ENCODE measurements around the gene SPRY4.
"Not testable (repeated sequence)": the region's sequence is repeated elsewhere in the genome, so short reads cannot be mapped to it uniquely, and the experiment has no call there.

SPRY4 gene

DNA sequence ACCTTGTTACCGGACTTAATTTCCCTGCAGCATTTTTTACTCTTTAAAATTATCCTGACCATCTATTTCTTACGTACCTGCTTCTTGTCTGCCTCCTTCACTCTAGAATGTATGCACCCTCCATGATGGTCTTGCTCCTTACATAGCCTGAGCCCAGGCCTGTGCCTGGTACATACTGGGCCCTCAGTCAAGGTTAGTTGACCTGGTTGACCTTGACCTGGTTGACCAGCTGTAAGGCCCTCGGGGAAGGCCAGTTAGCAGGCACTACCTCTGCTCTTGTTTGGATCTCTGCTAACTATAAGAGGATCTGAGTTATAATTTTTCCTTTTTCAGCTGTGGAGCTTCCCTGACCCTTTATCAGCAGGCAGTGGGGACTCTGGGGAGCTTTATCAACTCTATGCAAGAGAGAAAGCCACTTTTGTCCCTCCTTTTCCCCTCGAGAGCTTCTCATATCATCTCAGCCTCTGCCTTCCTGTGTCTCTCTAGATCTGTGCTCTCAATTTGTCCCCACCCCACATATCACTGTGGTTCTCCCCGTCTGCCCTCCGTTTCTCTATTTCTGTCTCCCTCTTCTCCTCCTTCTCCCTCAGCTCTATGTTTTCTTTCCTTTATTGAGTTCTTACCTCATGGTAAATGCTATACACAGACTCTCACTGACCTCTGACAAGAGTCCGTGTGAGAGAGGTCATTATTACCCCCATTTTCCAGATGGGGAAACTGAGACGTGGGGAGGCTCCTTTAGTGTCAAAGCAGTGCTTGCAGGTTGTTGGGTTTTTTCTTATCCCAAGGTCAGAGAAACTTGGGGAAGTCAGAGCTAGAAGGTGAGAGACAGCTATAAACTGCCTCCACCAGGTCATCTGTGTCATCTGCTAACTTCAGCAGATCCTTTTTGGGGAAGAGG lies 28.6 kb downstream of the SPRY4 start:
- FAIRE-seq (no peak), DNase-seq (ENCODE audit: insufficient read length, low spot score) (no peak)

DNA sequence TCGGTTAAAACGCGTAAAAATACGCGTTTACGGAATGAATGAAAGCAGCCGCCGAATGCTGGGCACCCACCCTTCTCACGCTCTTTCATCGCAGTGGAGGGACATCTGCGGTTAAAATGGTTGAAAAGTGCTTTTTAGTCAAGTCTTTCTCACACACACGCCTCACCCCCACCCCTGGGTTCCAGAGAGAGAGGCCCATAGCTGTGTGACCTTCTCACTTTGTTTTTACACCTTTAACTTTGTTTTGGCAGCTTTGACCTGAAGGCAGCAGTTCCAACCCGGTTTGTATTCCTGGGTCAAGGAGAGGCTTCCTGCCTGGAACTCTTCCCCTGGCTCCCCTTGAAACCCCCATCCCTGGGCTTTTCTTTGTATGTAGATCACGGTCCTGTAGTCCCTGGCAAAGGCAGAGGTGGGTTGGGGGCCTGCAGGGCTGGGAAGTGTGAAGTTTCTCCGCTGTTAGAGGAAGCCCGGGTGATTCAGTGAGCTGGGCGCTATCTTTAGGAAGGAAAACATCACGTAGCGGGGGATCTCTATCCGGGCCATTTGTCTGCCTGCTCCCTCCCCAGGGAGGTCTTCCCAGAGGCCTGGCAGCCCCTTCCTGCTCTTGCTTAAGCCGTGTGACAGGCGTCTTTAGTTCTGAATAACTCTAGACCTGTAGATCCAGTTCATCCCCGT lies 29.6 kb downstream of the SPRY4 start:
- no peak for DNase-seq (ENCODE audit: insufficient read length, low spot score)
- no peak for FAIRE-seq

GRCh38 chr5:142293486-142293885 lies 31.3 kb downstream of the SPRY4 start:
- DNase-seq (ENCODE audit: insufficient read length, low spot score) (no peak), FAIRE-seq (no peak)

- no peak for DNase-seq (ENCODE audit: insufficient read length, low spot score)
- FAIRE-seq = no peak
Observed at GRCh38 chr5:142292808-142293207, 32.0 kb downstream of the SPRY4 start.

DNA sequence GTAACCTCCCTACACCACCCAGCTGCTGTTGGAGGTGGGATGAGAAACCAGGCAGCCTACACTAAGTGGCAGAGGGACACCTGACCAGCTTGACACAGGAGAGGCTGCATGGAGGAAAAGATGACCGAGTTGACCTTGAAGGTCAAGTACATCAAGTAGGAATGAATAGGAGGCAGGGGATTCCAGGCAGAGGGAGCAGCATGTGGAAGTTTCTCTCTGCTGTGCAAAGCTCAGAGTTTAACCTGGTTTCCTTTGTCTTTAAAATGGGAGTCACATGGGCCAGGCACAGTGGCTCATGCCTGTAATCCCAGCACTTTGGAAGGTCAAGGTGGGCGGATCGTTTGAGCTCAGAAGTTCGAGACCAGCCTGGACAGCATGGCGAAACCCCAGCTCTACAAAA lies 32.6 kb downstream of the SPRY4 start:
- FAIRE-seq (no peak), DNase-seq (ENCODE audit: insufficient read length, low spot score) (no peak)

GRCh38 chr5:142290577-142291299 lies 34.1 kb downstream of the SPRY4 start:
- no peak for FAIRE-seq

DNA sequence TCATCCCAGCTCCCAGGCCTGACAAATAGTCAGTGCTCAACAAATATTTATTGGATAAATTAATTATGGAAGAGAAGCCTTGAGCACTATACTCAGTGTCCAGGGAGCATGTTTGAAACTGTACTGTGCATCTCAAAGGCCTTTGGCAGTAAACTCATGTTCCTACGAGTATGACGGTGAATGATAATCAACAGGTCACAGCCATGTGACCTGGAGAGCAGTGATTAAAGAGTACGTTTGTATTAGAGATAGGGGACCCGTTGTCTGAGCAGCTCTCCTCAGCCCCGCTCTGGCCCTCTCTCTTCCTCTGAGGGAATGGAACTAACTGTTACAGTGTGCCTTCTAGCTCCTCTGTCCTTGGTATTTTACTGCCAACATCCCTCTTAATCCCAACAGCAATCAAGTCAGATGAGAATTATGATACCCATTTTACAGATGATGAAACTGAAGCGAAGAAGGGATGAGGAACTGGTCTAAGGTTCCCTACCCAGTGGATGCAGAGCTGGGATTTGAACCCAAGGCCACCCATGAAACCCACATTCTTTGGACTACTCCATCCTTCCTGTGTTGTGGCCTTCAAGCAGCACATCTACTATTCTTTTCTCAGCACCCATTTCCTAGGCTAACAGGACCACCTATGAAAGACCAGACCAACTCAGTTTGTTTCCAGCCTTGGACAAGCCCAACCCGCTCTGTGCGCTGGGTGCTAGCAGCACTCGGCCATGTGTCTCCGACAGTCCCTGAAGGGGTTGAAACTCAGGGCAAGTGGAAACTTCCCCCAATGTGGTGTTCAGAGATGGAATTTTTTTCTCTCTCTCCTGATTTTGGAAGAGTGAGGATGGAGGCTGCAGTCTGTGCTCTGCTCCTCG lies 34.9 kb downstream of the SPRY4 start:
- FAIRE-seq (no peak), DNase-seq (ENCODE audit: insufficient read length, low spot score) (no peak)

More at GRCh38 chr5:142290577-142291299, 34.1 kb downstream of the SPRY4 start:
- DNase-seq (ENCODE audit: insufficient read length, low spot score) = no peak

DNA sequence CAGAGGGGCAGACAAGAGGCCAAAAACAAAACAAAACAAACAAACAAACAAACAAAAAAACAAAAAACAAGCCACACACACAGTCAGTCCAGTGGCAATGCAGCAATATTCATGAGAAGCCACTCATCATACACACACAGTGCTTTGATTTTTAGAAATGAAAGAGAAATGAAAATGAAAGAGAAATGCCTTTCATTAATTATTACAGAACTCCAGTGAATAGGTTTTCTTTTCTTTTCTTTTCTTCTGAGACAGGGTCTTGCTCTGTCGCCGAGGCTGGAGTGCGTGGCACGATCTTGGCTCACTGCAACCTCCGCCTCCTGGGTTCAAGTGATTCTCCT lies 36.9 kb downstream of the SPRY4 start:
- FAIRE-seq (peak; percentile 89), DNase-seq (ENCODE audit: insufficient read length, low spot score) (no peak)

DNA sequence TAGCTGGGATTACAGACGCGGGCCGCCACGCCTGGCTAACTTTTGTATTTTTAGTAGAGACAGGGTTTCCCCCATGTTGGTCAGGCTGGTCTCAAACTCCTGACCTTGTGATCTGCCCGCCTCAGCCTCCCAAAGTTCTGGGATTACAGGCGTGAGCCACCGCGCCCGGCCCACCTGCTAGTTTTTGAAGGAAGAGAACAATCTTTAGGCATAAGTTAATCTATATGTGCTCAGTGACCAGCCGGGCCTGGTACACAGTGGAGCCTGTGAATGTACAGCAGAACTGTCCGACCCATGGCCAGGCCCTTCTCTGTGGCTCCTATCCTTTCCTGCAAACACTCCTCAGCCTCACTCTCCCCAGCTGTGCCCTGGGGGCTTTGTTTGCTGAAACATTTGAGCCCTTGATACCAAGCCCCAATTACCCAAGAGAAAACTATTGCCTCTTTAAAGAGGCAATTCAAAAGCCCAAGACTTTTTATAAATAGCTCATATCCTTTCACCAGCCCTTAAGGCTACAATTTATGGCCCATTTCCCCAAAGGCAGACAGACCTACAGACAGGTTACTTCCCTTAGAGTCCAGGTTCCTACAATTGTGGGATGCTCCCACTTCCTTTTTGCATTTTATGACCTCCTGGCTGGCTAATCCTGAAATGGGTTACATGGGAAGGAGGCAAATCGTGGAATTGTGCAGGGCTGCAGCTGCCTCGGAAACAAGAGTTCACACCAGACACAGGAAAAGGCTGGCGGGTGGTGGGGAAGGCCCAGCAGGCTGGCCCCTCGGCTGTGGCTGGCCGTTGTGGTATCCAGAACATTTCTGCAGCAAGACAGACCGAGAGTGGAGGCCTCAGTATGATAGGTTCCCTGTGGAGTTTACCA lies 37.5 kb downstream of the SPRY4 start:
- DNase-seq (ENCODE audit: insufficient read length, low spot score) (peak; percentile 55), FAIRE-seq (no peak)

DNA sequence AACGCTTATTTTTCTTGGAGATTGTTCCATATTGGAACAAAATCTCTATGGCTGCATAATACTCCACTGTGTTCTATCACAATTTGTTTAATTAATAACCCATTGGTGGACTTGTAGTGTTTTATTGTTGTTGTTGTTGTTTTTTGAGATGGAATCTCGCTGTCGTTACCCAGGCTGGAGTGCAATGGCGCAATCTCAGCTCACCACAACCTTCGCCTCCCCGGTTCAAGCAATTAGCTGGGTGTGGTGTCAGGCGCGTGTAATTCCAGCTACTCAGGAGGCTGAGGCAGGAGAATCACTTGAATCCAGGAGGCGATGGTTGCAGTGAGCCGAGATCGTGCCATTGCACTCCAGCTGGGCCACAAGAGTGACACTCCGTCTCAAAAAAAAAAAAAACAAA lies 38.7 kb downstream of the SPRY4 start:
- FAIRE-seq (no peak), DNase-seq (ENCODE audit: insufficient read length, low spot score) (no peak)

DNA sequence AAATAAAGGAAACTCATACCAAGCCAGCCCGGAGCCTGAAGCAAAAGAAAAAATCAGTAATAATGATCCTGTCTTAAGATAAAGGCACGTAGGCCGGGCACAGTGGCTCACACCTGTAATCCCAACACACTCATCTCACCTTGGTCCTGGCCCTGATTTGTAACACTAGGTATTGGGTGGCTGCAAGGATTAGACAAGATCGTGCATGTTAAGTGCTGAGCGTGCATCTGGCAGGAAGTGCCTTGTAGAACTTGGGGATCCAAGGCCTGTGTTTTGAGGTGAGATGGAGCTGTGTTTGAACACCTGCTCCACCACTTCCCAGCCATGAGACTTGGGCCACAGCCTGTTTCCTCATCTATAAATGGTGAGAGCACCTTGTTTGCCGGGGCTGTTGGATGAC lies 41.5 kb downstream of the SPRY4 start:
- FAIRE-seq (no peak), DNase-seq (ENCODE audit: insufficient read length, low spot score) (no peak)

DNA sequence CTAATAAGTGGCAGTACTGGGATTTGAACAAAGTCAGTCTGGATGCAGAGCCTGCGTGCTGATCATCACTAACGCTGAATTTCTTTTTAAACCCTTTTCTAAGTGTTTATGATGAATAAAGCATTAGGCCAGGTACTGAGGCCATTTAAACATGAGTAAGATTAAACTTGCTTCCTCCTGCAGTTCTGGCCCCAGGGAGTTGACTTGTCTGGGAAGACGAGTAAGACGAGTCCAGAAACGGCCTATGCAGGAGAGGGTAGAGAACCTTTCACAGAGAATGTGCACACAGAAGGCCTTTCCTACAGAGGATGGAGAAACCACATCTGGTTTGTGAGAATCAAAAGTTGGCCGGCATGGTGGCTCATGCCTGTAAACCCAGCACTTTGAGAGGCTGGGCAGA lies 42.9 kb downstream of the SPRY4 start:
- DNase-seq (ENCODE audit: insufficient read length, low spot score) (no peak), FAIRE-seq (no peak)

DNA sequence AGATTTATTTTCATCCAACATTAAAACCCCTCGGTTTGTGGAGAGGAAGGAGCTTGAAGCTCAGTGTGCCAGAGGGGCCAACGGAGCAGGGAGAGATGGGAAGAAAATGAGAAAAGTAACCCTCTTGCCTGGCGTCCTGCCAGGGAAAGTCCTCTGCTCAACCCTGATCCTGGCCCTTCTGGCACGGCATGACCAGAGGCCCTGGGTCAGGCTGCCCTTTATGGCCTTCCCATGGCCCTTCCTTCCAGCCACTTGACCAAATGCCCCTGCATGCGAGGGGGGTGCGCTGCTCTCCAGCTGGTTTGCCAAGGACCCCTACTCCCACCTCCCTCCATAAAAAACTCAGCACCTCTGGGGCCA lies 43.8 kb downstream of the SPRY4 start:
- DNase-seq (ENCODE audit: insufficient read length, low spot score) = no peak
- FAIRE-seq = no peak

DNA sequence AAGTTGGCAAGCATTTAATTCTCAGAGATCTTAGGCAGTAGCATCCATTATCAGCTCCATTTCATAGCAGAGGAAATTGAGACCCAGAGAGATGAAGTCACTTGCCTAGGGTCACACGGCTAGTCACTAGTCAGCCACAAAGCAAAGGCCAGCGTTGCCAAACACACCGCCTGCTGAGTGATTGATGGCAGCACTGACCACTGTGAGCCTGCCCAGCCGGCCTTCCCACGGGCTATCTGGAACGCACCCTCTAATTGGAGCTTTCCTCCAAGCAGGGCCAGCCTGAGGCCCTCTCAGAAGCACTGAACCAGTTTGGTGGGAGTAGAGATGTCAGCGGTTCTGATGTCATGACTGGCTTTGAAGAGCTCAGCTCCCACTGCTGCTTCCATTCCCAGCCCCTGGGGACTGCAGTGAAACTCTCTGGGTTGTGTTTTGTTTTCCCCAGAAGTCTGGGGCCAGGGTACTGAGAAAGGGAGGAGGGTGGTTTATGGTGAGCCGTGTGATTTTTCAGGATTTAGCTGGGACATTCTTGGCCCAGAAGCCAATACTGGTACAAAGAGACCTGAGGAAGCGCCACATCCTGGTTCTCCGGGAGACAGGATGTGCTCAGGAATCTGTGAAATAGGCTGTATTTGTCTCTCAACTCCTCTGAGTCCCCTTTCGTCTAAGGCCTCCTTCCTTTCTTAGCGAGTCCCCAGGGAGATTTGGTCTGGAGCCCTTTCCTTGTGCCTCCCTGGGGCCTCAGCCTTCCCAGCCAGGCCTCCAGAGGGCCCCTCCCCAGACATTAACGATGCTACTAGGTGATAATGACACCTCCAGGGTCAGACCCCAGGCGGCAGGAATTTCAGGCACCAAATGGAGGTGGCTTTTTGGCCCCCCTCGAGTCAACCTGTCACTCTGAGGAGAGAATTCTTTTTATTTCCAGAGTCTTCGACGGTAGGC lies 44.5 kb downstream of the SPRY4 start:
- FAIRE-seq = no peak

DNA sequence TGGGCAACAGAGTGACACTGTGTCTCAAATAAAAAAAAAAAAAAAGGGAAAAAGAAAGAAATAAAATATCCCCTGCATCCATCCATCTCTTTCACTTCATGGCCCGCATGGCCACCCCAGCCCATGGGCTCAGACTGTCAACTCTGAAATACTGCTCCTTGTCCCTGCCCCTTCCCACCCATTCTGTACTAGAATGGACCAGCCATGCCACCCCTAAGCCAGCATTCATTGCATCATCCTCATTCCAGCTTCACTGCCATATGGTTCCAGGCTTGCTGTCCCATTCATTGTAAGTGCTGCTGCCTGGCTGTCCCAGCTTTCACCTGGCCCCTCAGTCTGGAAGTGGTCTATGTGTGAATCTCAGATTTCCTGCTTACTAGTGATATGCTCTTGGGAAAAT lies 46.2 kb downstream of the SPRY4 start:
- DNase-seq (ENCODE audit: insufficient read length, low spot score) (no peak), FAIRE-seq (no peak)

More for the DNA sequence above, 44.5 kb downstream of the SPRY4 start:
- no peak for DNase-seq (ENCODE audit: insufficient read length, low spot score)

- DNase-seq (ENCODE audit: insufficient read length, low spot score) (no peak), FAIRE-seq (no peak)
Observed at GRCh38 chr5:142277796-142278195, 47.0 kb downstream of the SPRY4 start.

DNA sequence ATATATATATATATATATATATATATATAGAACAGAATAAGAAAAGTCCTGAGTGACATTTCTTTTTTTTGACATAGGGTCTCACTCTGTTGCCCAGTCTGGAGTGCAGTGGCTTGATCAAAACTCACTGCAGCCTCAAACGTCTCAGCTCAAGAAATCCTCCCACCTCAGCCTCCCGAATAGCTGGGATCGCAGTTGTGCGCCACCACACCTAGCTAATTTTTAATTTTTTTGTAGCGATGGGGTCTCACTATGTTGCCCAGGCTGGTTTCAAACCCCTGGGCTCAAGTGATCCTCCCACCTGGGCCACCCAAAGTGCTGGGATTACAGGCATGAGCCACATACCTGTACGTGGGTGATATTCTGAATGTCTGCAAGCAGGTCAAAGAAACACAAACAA lies 48.3 kb downstream of the SPRY4 start:
- DNase-seq (ENCODE audit: insufficient read length, low spot score) = no peak
- FAIRE-seq = no peak

GRCh38 chr5:142275496-142275895 lies 49.3 kb downstream of the SPRY4 start:
- FAIRE-seq (no peak), DNase-seq (ENCODE audit: insufficient read length, low spot score) (no peak)

GRCh38 chr5:142272596-142272995 lies 52.2 kb downstream of the SPRY4 start:
- not testable (repeated sequence) for FAIRE-seq; DNase-seq (ENCODE audit: insufficient read length, low spot score)

All from GM19239 (cell line).